CD4-positive, alpha-beta memory T cell (primary cell): ENCODE measurements around the gene PFKFB3. TPM values are rescaled to one million over a fixed set of nuclear protein-coding genes. Genes with fewer than 3 reads are reported as not detected.

ENCODE experiments used
- CTCF ChIA-PET: fragments of 350-600 bp; sonication (Branson Sonifier 250); formaldehyde crosslinking; loops from one replicate; lab custom pipeline; 2021; ENCODE audit warnings: inconsistent platforms; ENCODE audit not compliant: partially characterized antibody; lab: Charles Lee
- POLR2A ChIA-PET: fragments of 350-600 bp; sonication (Branson Sonifier 250); formaldehyde crosslinking; loops from one replicate; lab custom pipeline; 2021; ENCODE audit not compliant: partially characterized antibody; lab: Charles Lee
- DNase-seq, 5 donors: peaks; one replicate each; pipeline versions ENCODE4 v3.0.0 to v3.0.0-alpha.2; 2020 to 2022; ENCODE audit warnings: mixed read lengths in 1 of 5
- H3K27ac ChIP-seq: one replicate; pipeline ENCODE4 v1.7.0; 2013; ENCODE audit warnings: low read depth, low read length
- H3K27me3 ChIP-seq: 2 replicates; pipeline ENCODE4 v1.7.0; 2013; ENCODE audit warnings: mild to moderate bottlenecking, low read length, moderate library complexity; ENCODE audit not compliant: insufficient read depth
- H3K36me3 ChIP-seq: 2 replicates; pipeline ENCODE4 v1.7.0; 2013; ENCODE audit warnings: mild to moderate bottlenecking, low read length, moderate library complexity; ENCODE audit not compliant: insufficient read depth
- H3K4me1 ChIP-seq: 2 replicates; pipeline ENCODE4 v1.7.0; 2013; ENCODE audit warnings: mild to moderate bottlenecking, low read length, moderate library complexity; ENCODE audit not compliant: insufficient read depth
- H3K4me3 ChIP-seq, 2 donors: one replicate each; pipeline ENCODE4 v1.7.0; 2013; ENCODE audit warnings: low read length in 2 of 2, mild to moderate bottlenecking in 1 of 2
- H3K9me3 ChIP-seq, 2 donors: one replicate each; pipeline ENCODE4 v1.7.0; 2013; ENCODE audit warnings: low read length in 2 of 2, control low read depth in 1 of 2; ENCODE audit not compliant: control insufficient read depth in 1 of 2
- H3K27ac Mint-ChIP-seq, 7 donors: one replicate each; pipeline ENCODE4 v1.8.0; 2020 to 2021; ENCODE audit warnings: mixed read lengths in 7 of 7, mild to moderate bottlenecking in 6 of 7, inconsistent platforms in 3 of 7, moderate library complexity in 3 of 7
- H3K27me3 Mint-ChIP-seq, 2 donors: one replicate each; pipeline ENCODE4 v1.8.0; 2020 to 2021; ENCODE audit warnings: mixed read lengths in 2 of 2
- H3K36me3 Mint-ChIP-seq, 2 donors: one replicate each; pipeline ENCODE4 v1.8.0; 2020 to 2021; ENCODE audit warnings: mixed read lengths in 2 of 2, inconsistent platforms in 1 of 2, mild to moderate bottlenecking in 1 of 2
- H3K4me1 Mint-ChIP-seq, 4 donors: one replicate each; pipeline ENCODE4 v1.8.0; 2020 to 2021; ENCODE audit warnings: mixed read lengths in 4 of 4, mild to moderate bottlenecking in 1 of 4
- H3K4me3 Mint-ChIP-seq, 8 donors: one replicate each; pipeline ENCODE4 v1.8.0; 2020 to 2021; ENCODE audit warnings: mixed read lengths in 8 of 8, mild to moderate bottlenecking in 7 of 8, moderate library complexity in 6 of 8, inconsistent platforms in 3 of 8
- H3K9me3 Mint-ChIP-seq, 8 donors: one replicate each; pipeline ENCODE4 v1.8.0; 2020 to 2021; ENCODE audit warnings: mixed read lengths in 8 of 8, mild to moderate bottlenecking in 5 of 8, inconsistent platforms in 3 of 8, moderate library complexity in 1 of 8
- intact Hi-C: fragments of 100-400 bp; cut with micrococcal nuclease; formaldehyde crosslinking; loops from one replicate; pipeline ENCODE4 v1.15.1; 2023
- polyA plus RNA-seq, 2 donors: library from polyadenylated mRNA; unstranded; fragments of 300-500 nt; fragmentation: Illumina TruSeq; gene quantifications; one replicate each; pipeline ENCODE4 v1.2.3, GENCODE V29; 2021
- total RNA-seq, 2 experiments: library from RNA; stranded (reverse); gene quantifications; one replicate each; pipeline ENCODE4 v1.2.3, GENCODE V29; 2021

Gene PFKFB3
- total and polyA plus RNA-seq, 4 experiments from 2014 or later = 11.8 to 67.1 (median 35.9) TPM

DNA sequence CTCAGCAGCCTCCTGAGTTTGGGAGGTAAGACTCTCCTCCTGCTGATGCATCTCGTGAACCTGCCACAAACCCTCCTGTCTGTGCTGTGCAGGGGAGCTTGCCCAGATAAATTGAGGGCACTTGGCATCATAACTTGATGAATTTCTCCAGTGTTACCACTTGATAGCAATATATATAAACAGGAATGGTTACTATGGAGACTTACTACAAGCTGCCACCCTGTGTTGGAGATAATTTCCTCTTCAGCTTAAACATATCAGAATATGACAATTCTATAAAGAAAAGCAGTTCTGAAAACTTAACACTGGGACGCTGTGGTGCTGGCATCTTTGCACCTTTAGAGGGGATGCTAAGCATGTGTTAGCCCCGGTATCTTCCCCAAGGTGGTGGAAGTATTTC is 14.9 kb downstream of the PFKFB3 start:
- Histone ChIP-seq H3K9me3 (no peaks in the 10 kb centered on the region), H3K4me1 (no peaks in the 10 kb centered on the region), H3K27ac (no peak overlapping the region), H3K4me3 (no peak overlapping the region), H3K36me3 (peaks cover 66% of the 10 kb centered on the region), H3K27me3 (no peaks in the 10 kb centered on the region)
- ChIA-PET POLR2A (no interaction called here), CTCF (interaction anchor here (0.8 to 1.8 kb wide), 2 partner anchors 50 to 184 kb away, joined by 3 to 7 read pairs; no protein-coding TSS in a partner anchor)
- intact Hi-C loops = no loop called here
- Mint-ChIP-seq H3K27me3 (no peaks in the 10 kb centered on the region), H3K27ac (peak overlapping the region in 4 of 7 donors; percentile 25 to 54 (median 44)), H3K9me3 (no peaks in the 10 kb centered on the region), H3K36me3 (peaks cover 42 to 80% of the 10 kb centered on the region in 2 donors), H3K4me3 (no peak overlapping the region), H3K4me1 (peaks cover 2 to 14% (median 4%) of the 10 kb centered on the region in 4 donors)
- no peak for DNase-seq

DNA sequence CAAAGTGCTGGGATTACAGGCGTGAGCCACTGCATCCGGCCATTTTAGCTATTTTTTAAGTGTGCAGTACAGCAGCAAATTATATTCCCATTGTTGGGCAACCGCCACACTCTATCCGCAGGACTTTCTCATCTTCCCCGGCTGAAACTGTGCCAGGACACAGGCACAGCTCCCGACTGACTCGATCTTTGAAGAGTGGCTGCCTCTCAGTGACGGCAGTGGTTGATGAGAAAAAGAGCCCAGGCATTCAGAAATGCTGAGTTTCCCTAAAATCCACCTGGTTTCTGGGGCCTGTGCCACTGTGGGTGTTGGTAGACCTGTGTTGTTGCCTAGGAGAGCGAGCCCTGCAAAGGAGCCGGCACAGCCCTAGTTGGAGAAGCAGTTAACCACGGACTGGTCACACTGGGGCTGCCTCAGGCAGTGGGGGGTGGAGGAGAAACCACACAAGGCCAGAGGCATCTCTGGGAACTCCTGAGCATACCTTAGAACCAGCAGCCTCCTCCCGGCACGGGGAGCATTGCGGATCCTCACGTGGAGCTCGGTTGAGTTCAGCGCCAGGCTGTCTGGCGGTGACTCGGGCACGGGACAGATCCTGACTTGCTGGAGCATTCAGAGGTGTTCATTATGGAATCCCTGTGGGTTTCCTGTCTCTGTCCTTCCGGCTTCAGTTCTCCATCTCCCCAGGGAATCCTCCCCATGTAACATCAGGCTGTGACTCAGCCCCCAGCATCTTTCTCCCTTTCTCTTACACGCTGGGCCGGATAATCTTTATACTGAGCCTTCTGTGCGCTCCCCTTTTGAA is 16.2 kb downstream of the PFKFB3 start:
- peaks cover 76% of the 10 kb centered on the region for H3K36me3 ChIP-seq
- no peak overlapping the region for H3K4me3 ChIP-seq
- peak overlapping the region in 4 of 7 donors; percentile 29 to 57 (median 50) for H3K27ac Mint-ChIP-seq
- ChIA-PET CTCF (interaction anchor here (1.0 to 1.2 kb wide), 2 partner anchors 17 to 91 kb away, joined by 3 read pairs; no protein-coding TSS in a partner anchor), POLR2A (no interaction called here)
- peaks cover 40 to 82% of the 10 kb centered on the region in 2 donors for H3K36me3 Mint-ChIP-seq
- no peak overlapping the region for H3K27ac ChIP-seq
- no peaks in the 10 kb centered on the region for H3K4me1 ChIP-seq
- no peak for DNase-seq
- H3K27me3 ChIP-seq = no peaks in the 10 kb centered on the region
- H3K4me3 Mint-ChIP-seq = no peak overlapping the region
- intact Hi-C loops = no loop called here
- H3K9me3 Mint-ChIP-seq = no peaks in the 10 kb centered on the region
- H3K27me3 Mint-ChIP-seq = no peaks in the 10 kb centered on the region
- H3K9me3 ChIP-seq = no peaks in the 10 kb centered on the region
- H3K4me1 Mint-ChIP-seq = peaks cover 2 to 9% (median 2%) of the 10 kb centered on the region in 4 donors

DNA sequence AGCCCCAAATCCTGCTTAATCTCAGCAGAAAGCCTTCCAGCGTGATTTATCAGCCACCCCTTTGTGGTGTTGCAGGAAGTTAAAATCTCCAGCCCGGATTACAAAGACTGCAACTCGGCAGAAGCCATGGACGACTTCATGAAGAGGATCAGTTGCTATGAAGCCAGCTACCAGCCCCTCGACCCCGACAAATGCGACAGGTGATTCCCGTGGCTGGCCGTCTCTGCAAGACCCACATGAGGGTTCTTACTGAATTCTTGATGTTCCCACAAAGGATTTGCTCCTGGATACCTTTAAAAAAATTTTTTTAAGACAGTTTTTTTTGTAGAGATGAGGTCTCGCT is 16.7 kb downstream of the PFKFB3 start:
- peaks cover 42 to 83% of the 10 kb centered on the region in 2 donors for H3K36me3 Mint-ChIP-seq
- H3K27ac Mint-ChIP-seq = peak overlapping the region in 1 of 7 donors; percentile 29
- H3K4me3 Mint-ChIP-seq = no peak overlapping the region
- H3K9me3 ChIP-seq = no peaks in the 10 kb centered on the region
- no peaks in the 10 kb centered on the region for H3K27me3 Mint-ChIP-seq
- H3K4me1 ChIP-seq = no peaks in the 10 kb centered on the region
- intact Hi-C loops = no loop called here
- no peak overlapping the region for H3K4me3 ChIP-seq
- H3K36me3 ChIP-seq = peaks cover 76% of the 10 kb centered on the region
- POLR2A ChIA-PET = no interaction called here
- CTCF ChIA-PET = interaction anchor here (1.0 to 1.5 kb wide), 3 partner anchors 18 to 187 kb away, joined by 3 to 5 read pairs (median 3); no protein-coding TSS in a partner anchor
- no peak for DNase-seq
- H3K9me3 Mint-ChIP-seq = no peaks in the 10 kb centered on the region
- H3K4me1 Mint-ChIP-seq = peaks cover 0 to 7% (median 1%) of the 10 kb centered on the region in 4 donors
- H3K27me3 ChIP-seq = no peaks in the 10 kb centered on the region
- H3K27ac ChIP-seq = no peak overlapping the region

DNA sequence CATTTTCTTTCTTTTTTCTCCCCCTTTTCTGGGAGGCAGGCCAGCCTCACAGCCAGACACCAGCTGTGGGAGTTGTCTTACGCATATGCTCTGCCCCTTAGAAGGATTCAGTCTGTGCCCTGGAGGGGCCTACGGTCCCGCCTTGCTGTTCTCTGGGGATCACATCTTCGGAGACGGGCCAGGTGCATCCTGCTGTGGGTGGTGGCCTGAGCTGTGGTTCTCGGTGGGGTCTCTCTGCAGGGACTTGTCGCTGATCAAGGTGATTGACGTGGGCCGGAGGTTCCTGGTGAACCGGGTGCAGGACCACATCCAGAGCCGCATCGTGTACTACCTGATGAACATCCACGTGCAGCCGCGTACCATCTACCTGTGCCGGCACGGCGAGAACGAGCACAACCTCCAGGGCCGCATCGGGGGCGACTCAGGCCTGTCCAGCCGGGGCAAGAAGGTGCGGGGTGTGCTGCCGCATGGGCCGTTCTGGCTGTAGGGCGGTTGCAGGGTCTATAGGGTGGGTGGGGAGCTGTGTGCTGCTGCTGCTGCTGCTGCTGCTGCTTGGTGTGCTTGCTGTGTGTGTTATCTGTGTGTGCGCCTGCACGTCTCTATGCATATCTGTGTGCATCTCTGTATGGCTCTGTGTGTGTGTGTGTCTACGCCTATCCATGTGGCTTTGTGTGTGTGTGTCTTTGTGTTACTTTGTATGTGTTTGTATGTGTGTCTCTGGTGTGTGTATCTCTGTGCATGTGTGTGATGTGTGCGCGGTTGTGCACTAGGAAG is 17.9 kb downstream of the PFKFB3 start:
- H3K9me3 ChIP-seq = no peaks in the 10 kb centered on the region
- no peaks in the 10 kb centered on the region for H3K4me1 ChIP-seq
- H3K4me3 ChIP-seq = no peak overlapping the region
- no peaks in the 10 kb centered on the region for H3K27me3 Mint-ChIP-seq
- H3K4me3 Mint-ChIP-seq = no peak overlapping the region
- ChIA-PET POLR2A (no interaction called here), CTCF (interaction anchor here (1.1 to 1.5 kb wide), 2 partner anchors 181 to 185 kb away, joined by 3 to 5 read pairs; no protein-coding TSS in a partner anchor)
- no peaks in the 10 kb centered on the region for H3K27me3 ChIP-seq
- peaks cover 47 to 80% of the 10 kb centered on the region in 2 donors for H3K36me3 Mint-ChIP-seq
- intact Hi-C loops = no loop called here
- H3K27ac ChIP-seq = no peak overlapping the region
- no peaks in the 10 kb centered on the region for H3K9me3 Mint-ChIP-seq
- peaks cover 0 to 7% (median 1%) of the 10 kb centered on the region in 4 donors for H3K4me1 Mint-ChIP-seq
- DNase-seq = no peak
- peaks cover 77% of the 10 kb centered on the region for H3K36me3 ChIP-seq
- peak overlapping the region in 5 of 7 donors; percentile 53 to 79 (median 72) for H3K27ac Mint-ChIP-seq

DNA sequence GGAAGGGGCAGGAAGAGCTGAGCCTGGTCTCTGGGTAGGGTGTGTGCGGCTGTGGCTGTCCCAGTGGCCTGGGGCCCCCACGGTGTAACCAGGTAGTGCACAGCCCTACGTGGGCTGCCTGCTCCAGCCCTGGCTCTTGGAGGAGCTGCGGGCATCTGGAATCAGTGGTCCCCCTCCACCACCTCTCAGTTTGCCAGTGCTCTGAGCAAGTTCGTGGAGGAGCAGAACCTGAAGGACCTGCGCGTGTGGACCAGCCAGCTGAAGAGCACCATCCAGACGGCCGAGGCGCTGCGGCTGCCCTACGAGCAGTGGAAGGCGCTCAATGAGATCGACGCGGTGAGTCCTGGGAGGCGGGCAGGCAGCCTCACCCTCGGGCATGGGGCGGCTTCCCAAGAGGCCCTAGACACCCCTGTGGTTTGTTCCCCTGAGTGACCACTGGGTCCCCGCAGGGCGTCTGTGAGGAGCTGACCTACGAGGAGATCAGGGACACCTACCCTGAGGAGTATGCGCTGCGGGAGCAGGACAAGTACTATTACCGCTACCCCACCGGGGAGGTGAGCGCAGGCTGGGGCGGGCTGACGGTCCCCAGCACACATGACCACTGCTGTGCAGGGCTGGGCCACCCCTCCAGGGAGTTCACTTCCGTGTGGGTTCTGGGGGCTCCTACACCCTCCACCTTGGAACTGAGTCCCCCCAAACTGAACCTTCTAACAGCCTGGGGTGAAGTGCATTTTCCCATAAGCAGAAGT is 18.6 kb downstream of the PFKFB3 start:
- Mint-ChIP-seq H3K27ac (peak overlapping the region in 5 of 7 donors; percentile 50 to 79 (median 60)), H3K27me3 (no peaks in the 10 kb centered on the region), H3K9me3 (no peaks in the 10 kb centered on the region), H3K36me3 (peaks cover 53 to 86% of the 10 kb centered on the region in 2 donors), H3K4me1 (peaks cover 0 to 7% (median 2%) of the 10 kb centered on the region in 4 donors), H3K4me3 (no peak overlapping the region)
- no peak for DNase-seq
- CTCF ChIA-PET = no interaction called here
- Histone ChIP-seq H3K4me3 (no peak overlapping the region), H3K27ac (no peak overlapping the region), H3K4me1 (no peaks in the 10 kb centered on the region), H3K9me3 (no peaks in the 10 kb centered on the region), H3K36me3 (peaks cover 78% of the 10 kb centered on the region), H3K27me3 (no peaks in the 10 kb centered on the region)
- POLR2A ChIA-PET = no interaction called here
- intact Hi-C loops = no loop called here

DNA sequence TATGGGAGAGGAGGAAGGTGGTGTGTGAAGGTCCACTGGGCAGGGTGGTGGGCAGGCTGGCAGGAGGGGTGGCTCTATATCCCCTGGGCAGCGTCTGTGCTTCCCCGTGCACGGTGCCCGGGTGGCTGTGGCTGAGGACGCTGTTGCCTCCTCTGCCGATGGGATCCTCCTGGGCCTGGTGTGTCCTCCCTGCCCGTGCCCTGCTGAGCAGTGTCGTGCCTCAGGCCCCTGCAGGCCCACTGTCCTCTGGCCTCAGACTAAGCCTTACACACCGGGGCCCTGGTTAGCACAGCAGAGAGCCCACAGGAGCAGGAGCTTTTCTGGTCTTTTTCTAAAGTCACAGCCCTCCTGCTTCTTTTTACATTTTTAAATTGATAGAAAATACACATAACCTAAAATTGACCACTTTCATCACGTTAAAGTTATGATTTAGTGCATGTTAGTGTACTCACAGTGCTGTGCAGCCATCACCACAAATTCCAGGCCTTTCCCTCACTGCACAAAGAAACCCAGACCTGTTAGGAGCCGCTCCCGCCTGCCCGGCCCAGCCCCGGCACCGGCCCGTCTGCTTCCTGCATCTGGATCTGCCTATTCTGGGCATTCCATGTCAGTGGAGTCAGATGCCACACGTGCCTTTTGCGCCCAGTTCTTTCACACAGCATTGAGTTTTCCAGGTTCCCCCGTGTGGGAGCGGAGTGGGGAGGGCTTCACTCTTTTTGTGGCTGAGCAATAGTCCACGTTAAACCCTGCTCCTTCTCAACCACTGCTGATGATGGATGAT is 19.4 kb downstream of the PFKFB3 start:
- H3K36me3 Mint-ChIP-seq = peaks cover 47 to 81% of the 10 kb centered on the region in 2 donors
- H3K9me3 Mint-ChIP-seq = no peaks in the 10 kb centered on the region
- CTCF ChIA-PET = no interaction called here
- DNase-seq = no peak
- H3K27me3 Mint-ChIP-seq = no peaks in the 10 kb centered on the region
- H3K4me1 ChIP-seq = no peaks in the 10 kb centered on the region
- no peak overlapping the region for H3K4me3 ChIP-seq
- H3K27ac Mint-ChIP-seq = peak overlapping the region in 2 of 7 donors; percentile 48 to 50
- H3K36me3 ChIP-seq = peaks cover 71% of the 10 kb centered on the region
- H3K27ac ChIP-seq = no peak overlapping the region
- peaks cover 0 to 2% (median 2%) of the 10 kb centered on the region in 4 donors for H3K4me1 Mint-ChIP-seq
- POLR2A ChIA-PET = no interaction called here
- intact Hi-C loops = no loop called here
- no peaks in the 10 kb centered on the region for H3K27me3 ChIP-seq
- no peak overlapping the region for H3K4me3 Mint-ChIP-seq
- no peaks in the 10 kb centered on the region for H3K9me3 ChIP-seq
